ENCODE measurements around the gene CFAP61. TPM values are rescaled to one million over a fixed set of nuclear protein-coding genes. Genes with fewer than 3 reads are reported as not detected.

Gene CFAP61
- total and polyA plus RNA-seq, 7 experiments from 2014 or later = not detected

DNA sequence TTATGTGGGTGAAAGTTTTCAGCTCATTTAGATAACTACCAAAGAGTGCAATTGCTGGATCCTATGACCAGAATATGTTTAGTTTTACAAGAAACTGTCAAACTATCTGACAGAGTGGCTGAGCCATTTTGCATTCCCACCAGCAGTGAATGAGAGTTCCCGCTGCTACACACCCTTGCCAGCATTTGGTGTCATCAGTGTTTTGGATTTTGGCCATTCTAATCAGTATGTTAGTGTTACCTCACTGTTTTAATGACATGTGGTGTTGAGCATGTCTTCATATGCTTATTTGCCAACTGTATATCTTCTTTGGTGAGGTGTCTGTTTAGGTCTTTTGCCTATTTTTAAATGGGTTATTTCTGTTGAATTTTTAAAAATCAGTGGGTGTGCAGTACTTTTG lies 120.9 kb downstream of the CFAP61 start:
- H3K9me3 ChIP-seq (ENCODE audit: control insufficient read depth in 2 of 3, low read length in 3 of 3) = no peaks in the 10 kb centered on the region
- no peaks in the 10 kb centered on the region for H3K27me3 ChIP-seq (ENCODE audit: control insufficient read depth in 2 of 2, insufficient read depth in 2 of 2, low read length in 2 of 2)
- CTCF ChIA-PET = no interaction called here
- H3K4me3 ChIP-seq (ENCODE audit: low read length) = no peak overlapping the region
- no peak overlapping the region for H3K27ac ChIP-seq (ENCODE audit: low read depth, low read length)
- Mint-ChIP-seq H3K27me3 (peaks cover 3 to 20% (median 6%) of the 10 kb centered on the region in 5 donors), H3K27ac (no peak overlapping the region), H3K9me3 (peaks cover 0 to 12% (median 3%) of the 10 kb centered on the region in 11 donors), H3K4me1 (no peaks in the 10 kb centered on the region), H3K4me3 (no peak overlapping the region), H3K36me3 (no peaks in the 10 kb centered on the region)
- intact Hi-C loops (cut with micrococcal nuclease) = no loop called here
- no peaks in the 10 kb centered on the region for H3K36me3 ChIP-seq (ENCODE audit: control insufficient read depth in 2 of 3, insufficient read depth in 3 of 3, low read length in 3 of 3)
- POLR2A ChIA-PET = no interaction called here
- ATAC-seq (no peak), DNase-seq (no peak)
- H3K4me1 ChIP-seq (ENCODE audit: control insufficient read depth in 2 of 2, insufficient read depth in 2 of 2, low read length in 2 of 2) = no peaks in the 10 kb centered on the region

DNA sequence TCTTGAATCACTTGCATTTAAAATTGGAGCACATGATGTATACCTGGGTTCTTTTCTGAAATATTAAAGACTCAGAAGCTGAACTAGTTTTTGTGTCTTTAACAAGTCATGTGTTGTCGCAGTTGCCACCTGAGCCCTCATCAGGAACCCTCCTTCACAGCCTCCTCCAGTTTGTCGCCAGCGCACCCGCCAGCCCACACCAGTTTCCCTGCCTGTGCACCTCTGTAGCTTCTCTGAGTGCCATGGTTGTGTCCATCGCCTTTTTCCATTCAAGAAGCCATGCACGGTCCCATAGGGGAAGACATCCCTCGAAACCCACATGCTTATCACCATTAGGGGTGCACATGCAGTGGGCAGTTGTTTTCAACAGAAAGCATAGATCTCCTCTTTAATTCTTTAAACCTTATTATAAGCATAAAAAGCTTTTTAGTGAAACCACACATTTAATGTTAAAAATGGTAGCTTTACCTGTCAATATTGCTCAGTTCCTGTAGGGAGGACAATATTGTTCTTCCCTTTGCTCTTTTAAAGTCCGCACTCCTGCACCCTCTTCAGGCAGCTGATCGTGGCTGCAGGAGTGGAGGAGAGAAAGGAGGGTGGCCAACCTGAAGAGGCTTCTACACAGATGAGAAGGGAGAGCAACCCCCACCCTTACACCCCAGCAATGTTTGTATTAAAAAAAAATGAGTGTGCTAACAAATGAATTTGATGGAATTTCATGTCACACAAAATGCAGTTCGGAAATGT lies 121.9 kb downstream of the CFAP61 start:
- Histone ChIP-seq H3K4me1 (ENCODE audit: control insufficient read depth in 2 of 2, insufficient read depth in 2 of 2, low read length in 2 of 2) (no peaks in the 10 kb centered on the region), H3K9me3 (ENCODE audit: control insufficient read depth in 2 of 3, low read length in 3 of 3) (no peaks in the 10 kb centered on the region), H3K27ac (ENCODE audit: low read depth, low read length) (no peak overlapping the region), H3K4me3 (ENCODE audit: low read length) (no peak overlapping the region), H3K27me3 (ENCODE audit: control insufficient read depth in 2 of 2, insufficient read depth in 2 of 2, low read length in 2 of 2) (no peaks in the 10 kb centered on the region), H3K36me3 (ENCODE audit: control insufficient read depth in 2 of 3, insufficient read depth in 3 of 3, low read length in 3 of 3) (no peaks in the 10 kb centered on the region)
- POLR2A ChIA-PET = no interaction called here
- H3K27me3 Mint-ChIP-seq = peaks cover 0 to 25% (median 9%) of the 10 kb centered on the region in 5 donors
- ATAC-seq = no peak
- DNase-seq = no peak
- no peak overlapping the region for H3K27ac Mint-ChIP-seq
- no peaks in the 10 kb centered on the region for H3K36me3 Mint-ChIP-seq
- CTCF ChIA-PET = no interaction called here
- H3K4me3 Mint-ChIP-seq = no peak overlapping the region
- H3K9me3 Mint-ChIP-seq = peaks cover 0 to 15% (median 3%) of the 10 kb centered on the region in 11 donors
- intact Hi-C loops (cut with micrococcal nuclease) = no loop called here
- no peaks in the 10 kb centered on the region for H3K4me1 Mint-ChIP-seq

DNA sequence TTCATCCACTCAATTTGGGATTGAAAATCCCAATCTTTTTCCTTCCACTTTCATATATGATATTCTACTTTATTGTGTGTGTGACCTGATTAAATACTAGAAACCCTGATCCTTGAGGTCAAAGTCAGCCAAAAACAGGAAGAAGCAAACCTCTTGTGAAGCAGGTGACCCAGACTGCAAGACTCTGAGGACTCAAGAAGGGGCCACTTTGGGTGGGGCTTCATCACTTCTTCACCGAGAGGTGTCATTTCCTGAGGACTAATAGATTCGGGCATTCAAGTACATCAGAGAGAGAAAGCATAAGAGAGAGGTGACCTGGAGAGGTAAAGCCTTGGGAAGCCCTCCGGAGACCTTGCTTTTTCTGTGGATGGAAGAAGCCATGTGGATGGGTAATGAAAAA lies 129.0 kb downstream of the CFAP61 start:
- intact Hi-C loops (cut with micrococcal nuclease) = loop anchor here in 1 of 2 donors (10.0 kb wide), 1 partner anchor 383 kb away; no protein-coding TSS in a partner anchor
- no peak for DNase-seq
- H3K27me3 Mint-ChIP-seq = peaks cover 0 to 28% (median 14%) of the 10 kb centered on the region in 5 donors
- Histone ChIP-seq H3K27me3 (ENCODE audit: control insufficient read depth in 2 of 2, insufficient read depth in 2 of 2, low read length in 2 of 2) (no peaks in the 10 kb centered on the region), H3K9me3 (ENCODE audit: control insufficient read depth in 2 of 3, low read length in 3 of 3) (no peaks in the 10 kb centered on the region), H3K27ac (ENCODE audit: low read depth, low read length) (no peak overlapping the region), H3K4me1 (ENCODE audit: control insufficient read depth in 2 of 2, insufficient read depth in 2 of 2, low read length in 2 of 2) (no peaks in the 10 kb centered on the region), H3K4me3 (ENCODE audit: low read length) (no peak overlapping the region), H3K36me3 (ENCODE audit: control insufficient read depth in 2 of 3, insufficient read depth in 3 of 3, low read length in 3 of 3) (no peaks in the 10 kb centered on the region)
- H3K4me3 Mint-ChIP-seq = peak overlapping the region in 1 of 10 donors; percentile 47
- peaks cover 1 to 20% (median 5%) of the 10 kb centered on the region in 11 donors for H3K9me3 Mint-ChIP-seq
- peaks cover 0 to 2% (median 0%) of the 10 kb centered on the region in 7 donors for H3K4me1 Mint-ChIP-seq
- H3K27ac Mint-ChIP-seq = no peak overlapping the region
- H3K36me3 Mint-ChIP-seq = no peaks in the 10 kb centered on the region
- ChIA-PET CTCF (no interaction called here), POLR2A (no interaction called here)
- ATAC-seq = peak; percentile 81

DNA sequence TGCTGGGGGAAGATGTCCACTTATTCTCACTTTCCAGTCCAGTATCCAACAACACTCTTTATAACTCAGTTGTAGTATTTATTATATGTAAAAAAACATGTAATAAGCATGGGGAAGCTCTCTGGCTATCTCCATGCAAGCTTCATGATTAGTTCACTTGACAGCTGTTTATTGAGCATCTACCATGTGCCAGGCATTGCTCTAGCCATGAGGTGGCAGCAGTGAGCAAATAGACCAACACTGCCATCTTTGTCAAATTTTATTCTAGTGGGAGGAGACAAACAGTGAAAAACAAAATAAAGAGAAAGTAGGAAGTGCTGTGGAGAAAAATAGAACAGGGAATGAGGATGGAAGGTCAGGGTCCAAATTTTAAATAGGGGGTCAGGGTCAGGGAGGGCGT lies 131.8 kb downstream of the CFAP61 start:
- Histone ChIP-seq H3K4me3 (ENCODE audit: low read length) (no peak overlapping the region), H3K9me3 (ENCODE audit: control insufficient read depth in 2 of 3, low read length in 3 of 3) (no peaks in the 10 kb centered on the region), H3K36me3 (ENCODE audit: control insufficient read depth in 2 of 3, insufficient read depth in 3 of 3, low read length in 3 of 3) (no peaks in the 10 kb centered on the region), H3K4me1 (ENCODE audit: control insufficient read depth in 2 of 2, insufficient read depth in 2 of 2, low read length in 2 of 2) (no peaks in the 10 kb centered on the region), H3K27me3 (ENCODE audit: control insufficient read depth in 2 of 2, insufficient read depth in 2 of 2, low read length in 2 of 2) (no peaks in the 10 kb centered on the region), H3K27ac (ENCODE audit: low read depth, low read length) (no peak overlapping the region)
- peak; percentile 45 for ATAC-seq
- Mint-ChIP-seq H3K4me3 (no peak overlapping the region), H3K4me1 (peaks cover 0 to 2% (median 0%) of the 10 kb centered on the region in 7 donors), H3K27ac (no peak overlapping the region), H3K36me3 (no peaks in the 10 kb centered on the region), H3K27me3 (peaks cover 2 to 16% (median 9%) of the 10 kb centered on the region in 5 donors), H3K9me3 (peaks cover 0 to 16% (median 5%) of the 10 kb centered on the region in 11 donors)
- ChIA-PET CTCF (no interaction called here), POLR2A (no interaction called here)
- intact Hi-C loops (cut with micrococcal nuclease) = loop anchor here in 1 of 2 donors (10.0 kb wide), 1 partner anchor 381 kb away; no protein-coding TSS in a partner anchor
- no peak for DNase-seq

DNA sequence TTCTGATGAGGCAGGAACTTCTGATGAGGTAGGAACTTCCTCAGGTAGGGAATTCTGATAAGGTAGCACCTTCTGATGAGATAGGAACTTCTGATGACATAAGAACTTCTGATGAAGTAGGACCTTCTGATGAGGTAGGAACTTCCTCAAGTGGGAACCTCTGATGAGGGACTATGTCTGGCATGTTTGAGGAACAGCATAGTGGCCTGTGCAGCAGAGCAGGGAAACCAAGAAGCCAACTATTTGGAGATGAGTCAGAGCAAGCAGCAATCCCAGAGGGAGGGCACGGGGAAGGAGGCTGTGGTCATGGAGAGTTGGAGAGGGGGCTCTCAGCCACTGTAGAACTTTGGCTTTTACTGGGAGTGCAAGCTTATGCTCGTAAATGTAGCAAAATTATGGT lies 132.4 kb downstream of the CFAP61 start:
- DNase-seq = no peak
- Histone ChIP-seq H3K4me3 (ENCODE audit: low read length) (no peak overlapping the region), H3K27ac (ENCODE audit: low read depth, low read length) (no peak overlapping the region), H3K36me3 (ENCODE audit: control insufficient read depth in 2 of 3, insufficient read depth in 3 of 3, low read length in 3 of 3) (no peaks in the 10 kb centered on the region), H3K9me3 (ENCODE audit: control insufficient read depth in 2 of 3, low read length in 3 of 3) (no peaks in the 10 kb centered on the region), H3K4me1 (ENCODE audit: control insufficient read depth in 2 of 2, insufficient read depth in 2 of 2, low read length in 2 of 2) (no peaks in the 10 kb centered on the region), H3K27me3 (ENCODE audit: control insufficient read depth in 2 of 2, insufficient read depth in 2 of 2, low read length in 2 of 2) (no peaks in the 10 kb centered on the region)
- Mint-ChIP-seq H3K27me3 (peaks cover 0 to 11% (median 9%) of the 10 kb centered on the region in 5 donors), H3K4me3 (no peak overlapping the region), H3K9me3 (peaks cover 0 to 11% (median 3%) of the 10 kb centered on the region in 11 donors), H3K4me1 (peaks cover 0 to 2% (median 0%) of the 10 kb centered on the region in 7 donors), H3K27ac (no peak overlapping the region), H3K36me3 (no peaks in the 10 kb centered on the region)
- no peak for ATAC-seq
- intact Hi-C loops (cut with micrococcal nuclease) = loop anchor here in 1 of 2 donors (10.0 kb wide), 1 partner anchor 380 kb away; no protein-coding TSS in a partner anchor
- CTCF ChIA-PET = no interaction called here
- POLR2A ChIA-PET = no interaction called here

DNA sequence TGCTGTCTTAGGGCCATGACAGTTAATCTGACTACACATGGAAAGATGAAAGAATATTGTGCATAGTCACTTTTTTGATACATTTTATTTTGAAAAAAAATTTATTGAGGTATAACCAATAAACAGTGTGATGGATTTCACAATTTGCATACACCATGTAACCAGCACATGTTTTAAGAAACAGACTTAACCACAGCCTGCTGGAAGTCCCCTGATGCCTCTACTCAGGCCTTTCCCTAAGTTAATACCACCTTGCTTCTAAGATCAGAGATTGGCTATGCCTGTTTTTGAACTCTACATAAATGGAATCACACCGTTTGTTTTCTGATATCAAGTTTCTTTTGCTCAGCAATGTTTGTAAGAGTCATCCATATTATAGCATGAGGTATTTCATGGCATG lies 136.3 kb downstream of the CFAP61 start:
- intact Hi-C loops (cut with micrococcal nuclease) = loop anchor here in 1 of 2 donors (10.0 kb wide), 1 partner anchor 376 kb away; no protein-coding TSS in a partner anchor
- Mint-ChIP-seq H3K4me1 (peaks cover 0 to 6% (median 0%) of the 10 kb centered on the region in 7 donors), H3K9me3 (peaks cover 0 to 5% (median 0%) of the 10 kb centered on the region in 11 donors), H3K36me3 (no peaks in the 10 kb centered on the region), H3K27me3 (peaks cover 0 to 8% (median 2%) of the 10 kb centered on the region in 5 donors), H3K4me3 (no peak overlapping the region), H3K27ac (no peak overlapping the region)
- no peaks in the 10 kb centered on the region for H3K27me3 ChIP-seq (ENCODE audit: control insufficient read depth in 2 of 2, insufficient read depth in 2 of 2, low read length in 2 of 2)
- ATAC-seq (no peak), DNase-seq (no peak)
- no peaks in the 10 kb centered on the region for H3K4me1 ChIP-seq (ENCODE audit: control insufficient read depth in 2 of 2, insufficient read depth in 2 of 2, low read length in 2 of 2)
- ChIA-PET POLR2A (no interaction called here), CTCF (no interaction called here)
- no peaks in the 10 kb centered on the region for H3K36me3 ChIP-seq (ENCODE audit: control insufficient read depth in 2 of 3, insufficient read depth in 3 of 3, low read length in 3 of 3)
- no peak overlapping the region for H3K4me3 ChIP-seq (ENCODE audit: low read length)
- no peaks in the 10 kb centered on the region for H3K9me3 ChIP-seq (ENCODE audit: control insufficient read depth in 2 of 3, low read length in 3 of 3)
- H3K27ac ChIP-seq (ENCODE audit: low read depth, low read length) = no peak overlapping the region

DNA sequence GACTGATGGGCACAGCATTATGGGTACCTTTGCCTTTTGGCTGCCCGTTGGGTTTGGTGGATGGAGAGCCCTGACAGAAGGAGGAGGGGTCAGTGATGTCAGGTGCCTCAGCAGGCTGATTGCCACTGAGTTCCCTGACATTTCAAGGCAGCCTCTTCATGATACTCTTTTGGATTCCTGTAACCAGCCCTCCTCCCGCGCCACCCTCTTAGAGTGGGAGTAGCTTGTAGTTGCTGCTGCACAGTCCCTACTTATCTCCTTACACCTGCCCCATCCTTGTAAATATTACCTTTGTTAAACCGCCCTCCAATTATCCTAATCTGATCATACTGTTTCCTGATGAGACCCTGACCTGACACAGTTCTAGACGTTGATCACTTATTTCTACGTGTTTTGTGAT lies 140.0 kb downstream of the CFAP61 start:
- peaks cover 0 to 4% (median 0%) of the 10 kb centered on the region in 11 donors for H3K9me3 Mint-ChIP-seq
- CTCF ChIA-PET = no interaction called here

More for the DNA sequence above, 140.0 kb downstream of the CFAP61 start:
- ATAC-seq = no peak
- no peaks in the 10 kb centered on the region for H3K9me3 ChIP-seq (ENCODE audit: control insufficient read depth in 2 of 3, low read length in 3 of 3)
- H3K4me1 ChIP-seq (ENCODE audit: control insufficient read depth in 2 of 2, insufficient read depth in 2 of 2, low read length in 2 of 2) = no peaks in the 10 kb centered on the region
- no peaks in the 10 kb centered on the region for H3K27me3 ChIP-seq (ENCODE audit: control insufficient read depth in 2 of 2, insufficient read depth in 2 of 2, low read length in 2 of 2)
- no peak overlapping the region for H3K27ac ChIP-seq (ENCODE audit: low read depth, low read length)
- H3K36me3 ChIP-seq (ENCODE audit: control insufficient read depth in 2 of 3, insufficient read depth in 3 of 3, low read length in 3 of 3) = no peaks in the 10 kb centered on the region
- H3K36me3 Mint-ChIP-seq = no peaks in the 10 kb centered on the region
- H3K4me3 ChIP-seq (ENCODE audit: low read length) = no peak overlapping the region
- H3K4me3 Mint-ChIP-seq = no peak overlapping the region
- no peak overlapping the region for H3K27ac Mint-ChIP-seq
- intact Hi-C loops (cut with micrococcal nuclease) = no loop called here
- peaks cover 2 to 41% (median 10%) of the 10 kb centered on the region in 5 donors for H3K27me3 Mint-ChIP-seq
- POLR2A ChIA-PET = no interaction called here
- H3K4me1 Mint-ChIP-seq = peaks cover 0 to 6% (median 0%) of the 10 kb centered on the region in 7 donors
- DNase-seq = no peak

Measured in naive thymus-derived CD4-positive, alpha-beta T cell (primary cell).